GM21390 (cell line): ENCODE data around the gene STXBP5.
"Not testable (repeated sequence)": the region's sequence is repeated elsewhere in the genome, so short reads cannot be mapped to it uniquely, and the experiment has no call there.

ENCODE experiments used
- ATAC-seq: cut with Tn5 transposase; IDR thresholded peaks from one replicate; pipeline ENCODE4 v1.9.1; 2021; ENCODE audit not compliant: unreplicated experiment

STXBP5 gene

GRCh38 chr6:147244832-147245231, 40.6 kb downstream of the STXBP5 start:
- ATAC-seq: no peak

- no peak for ATAC-seq
These were observed 41.5 kb downstream of the STXBP5 start for GRCh38 chr6:147245693-147246092.

DNA sequence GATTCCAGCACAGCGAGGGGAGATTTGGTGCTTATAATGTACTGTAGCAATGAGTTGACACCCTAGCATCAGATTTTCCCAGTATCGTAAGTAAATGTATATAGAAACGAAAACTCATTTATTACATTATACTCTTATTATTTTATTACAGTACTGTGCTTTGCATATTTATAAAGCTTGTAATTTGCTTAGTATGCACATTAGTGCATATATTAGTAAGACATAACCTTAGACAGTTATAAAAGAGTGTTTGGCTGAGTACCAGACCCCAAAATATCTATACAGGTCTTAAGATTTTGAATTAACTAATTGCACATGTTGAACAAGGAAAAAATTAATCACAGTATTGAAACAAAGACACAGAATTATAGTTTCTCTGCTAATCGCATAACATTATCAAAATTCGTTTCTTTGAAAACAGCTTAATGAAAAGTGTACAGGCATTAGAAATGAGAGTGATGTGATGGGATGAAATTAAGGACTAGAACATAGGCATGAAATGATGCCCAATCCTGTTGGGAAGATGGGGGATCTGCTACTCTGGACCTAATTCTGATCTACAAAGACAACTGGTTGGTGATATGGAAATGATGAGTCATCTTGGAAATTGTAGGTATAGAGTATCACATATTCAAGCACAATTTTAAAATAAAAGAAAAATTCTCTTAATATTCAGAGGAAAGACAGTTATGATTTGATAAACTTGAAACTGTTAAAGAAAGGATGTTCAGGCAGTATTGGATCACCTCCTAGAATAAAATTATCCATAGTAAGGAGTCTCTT, 42.8 kb downstream of the STXBP5 start:
- no peak for ATAC-seq

- ATAC-seq: no peak
These were observed 44.6 kb downstream of the STXBP5 start for GRCh38 chr6:147248859-147249258.

GRCh38 chr6:147251072-147251471, 46.9 kb downstream of the STXBP5 start:
- no peak for ATAC-seq

DNA sequence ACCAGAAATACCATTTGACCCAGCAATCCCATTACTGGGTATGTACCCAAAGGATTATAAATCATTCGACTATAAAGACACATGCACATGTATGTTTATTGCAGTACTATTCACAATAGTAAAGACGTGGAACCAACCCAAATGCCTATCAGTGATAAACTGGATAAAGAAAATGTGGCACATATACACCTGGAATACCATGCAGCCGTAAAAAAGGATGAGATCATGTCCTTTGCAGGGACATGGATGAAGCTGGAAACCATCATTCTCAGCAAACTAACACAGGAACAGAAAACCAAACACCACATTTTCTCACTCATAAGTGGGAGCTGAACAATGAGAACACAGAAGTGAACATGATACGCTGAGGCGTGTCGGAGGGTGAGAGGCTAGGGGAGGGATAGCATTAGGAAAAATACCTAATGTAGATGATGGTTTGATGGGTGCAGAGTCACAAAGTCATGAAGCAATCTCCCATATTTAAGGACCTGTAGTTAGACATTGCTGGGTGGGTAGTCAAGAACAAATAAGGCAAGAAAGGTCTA, 50.8 kb downstream of the STXBP5 start:
- not testable (repeated sequence) for ATAC-seq

DNA sequence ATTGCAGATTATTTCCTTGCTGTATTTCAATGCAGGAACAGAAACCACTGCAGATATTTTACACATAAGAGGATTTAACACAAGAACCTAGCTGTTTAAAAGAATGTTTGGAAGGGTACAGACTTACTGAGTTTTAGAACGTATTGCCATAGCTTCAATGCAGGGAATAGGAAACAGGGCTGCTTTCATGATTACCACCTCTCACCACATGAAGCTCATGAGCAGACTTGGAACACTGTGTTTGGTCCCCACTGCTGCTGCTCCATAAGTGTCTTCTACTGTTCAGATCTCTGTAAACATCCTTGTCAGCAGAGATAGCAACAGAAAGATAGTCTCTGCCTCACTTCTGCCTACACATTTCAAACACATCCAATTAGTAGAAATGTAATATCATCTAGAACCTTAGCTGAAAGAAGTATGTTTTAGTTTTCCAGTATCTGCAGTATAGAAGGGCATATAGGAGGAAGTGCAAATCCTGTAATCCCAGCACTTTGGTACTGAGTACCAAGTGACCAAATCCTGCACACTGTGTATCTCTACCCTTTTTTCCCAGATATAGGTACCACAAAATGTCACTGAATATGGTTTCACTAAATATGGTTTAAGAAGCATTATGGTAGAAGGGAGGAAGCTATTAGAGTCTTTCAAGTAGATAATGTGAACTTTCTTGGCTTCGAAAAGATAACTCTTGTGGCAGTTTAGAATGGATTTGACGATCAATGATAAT, 51.9 kb downstream of the STXBP5 start:
- no peak for ATAC-seq

- no peak for ATAC-seq
These were observed 53.5 kb downstream of the STXBP5 start for GRCh38 chr6:147257760-147258159.

- ATAC-seq: no peak
These were observed 55.9 kb downstream of the STXBP5 start for GRCh38 chr6:147260091-147260490.

DNA sequence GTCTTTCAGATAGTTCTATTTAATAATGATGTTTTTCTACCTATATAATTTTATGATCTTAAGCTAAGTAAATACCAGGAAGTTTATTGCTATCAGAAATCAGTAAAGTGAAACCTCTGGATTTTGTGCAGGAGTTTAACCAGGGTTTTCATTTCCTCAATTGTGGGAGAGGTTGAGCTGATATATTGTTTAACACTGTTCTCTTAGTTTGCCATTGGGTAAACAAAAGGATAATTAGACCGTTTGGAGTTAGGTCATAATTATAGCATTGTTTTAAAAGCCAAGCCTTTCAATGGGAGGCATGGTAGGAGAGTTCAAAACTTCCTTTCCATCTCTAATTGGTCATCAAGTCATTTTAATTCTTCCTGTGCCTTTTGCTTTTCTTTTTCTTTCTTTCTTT, 58.7 kb downstream of the STXBP5 start:
- no peak for ATAC-seq

- no peak for ATAC-seq
These were observed 62.6 kb downstream of the STXBP5 start for GRCh38 chr6:147266821-147267220.

- no peak for ATAC-seq
These were observed 63.4 kb downstream of the STXBP5 start for GRCh38 chr6:147267658-147268057.

GRCh38 chr6:147268254-147268653, 64.0 kb downstream of the STXBP5 start:
- no peak for ATAC-seq

GRCh38 chr6:147274012-147274411, 69.8 kb downstream of the STXBP5 start:
- no peak for ATAC-seq

DNA sequence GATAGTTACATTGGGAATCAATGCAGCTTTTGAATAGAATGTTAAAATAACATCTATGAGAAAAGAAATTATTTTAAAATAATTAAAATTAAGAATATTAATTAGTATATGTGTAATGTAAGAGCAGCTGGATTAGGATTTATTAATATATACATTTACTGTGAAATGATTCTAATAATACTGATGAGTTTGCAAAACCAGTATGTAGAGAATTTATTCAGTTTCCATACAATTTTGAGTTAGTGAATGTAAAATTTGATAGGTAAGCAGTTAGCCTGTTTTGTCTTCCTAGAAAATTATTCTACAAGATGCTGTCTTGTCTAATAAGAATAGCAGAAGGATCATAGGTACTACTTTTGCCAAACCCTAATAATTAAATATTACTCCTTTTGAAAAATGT, 70.6 kb downstream of the STXBP5 start:
- no peak for ATAC-seq

- ATAC-seq: no peak
These were observed 74.7 kb downstream of the STXBP5 start for GRCh38 chr6:147278891-147279290.

DNA sequence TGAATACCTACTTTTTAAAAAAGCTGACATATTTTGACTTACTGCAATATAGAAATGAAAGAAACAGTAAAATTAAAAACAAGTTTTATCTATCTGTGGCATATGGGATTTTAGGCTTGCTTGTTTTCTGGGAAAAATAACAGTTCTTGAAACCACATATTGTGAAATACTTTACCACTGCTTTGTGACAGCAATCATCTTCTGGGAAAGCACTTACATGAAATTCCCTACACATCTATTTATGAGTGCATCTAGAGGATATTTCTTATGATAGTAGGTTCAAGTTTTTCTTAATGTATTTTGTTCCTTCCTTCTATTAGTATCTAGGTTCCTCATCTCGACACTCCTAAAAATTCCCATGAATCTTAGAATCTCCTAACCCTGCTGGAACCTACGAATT, 75.2 kb downstream of the STXBP5 start:
- ATAC-seq: no peak

DNA sequence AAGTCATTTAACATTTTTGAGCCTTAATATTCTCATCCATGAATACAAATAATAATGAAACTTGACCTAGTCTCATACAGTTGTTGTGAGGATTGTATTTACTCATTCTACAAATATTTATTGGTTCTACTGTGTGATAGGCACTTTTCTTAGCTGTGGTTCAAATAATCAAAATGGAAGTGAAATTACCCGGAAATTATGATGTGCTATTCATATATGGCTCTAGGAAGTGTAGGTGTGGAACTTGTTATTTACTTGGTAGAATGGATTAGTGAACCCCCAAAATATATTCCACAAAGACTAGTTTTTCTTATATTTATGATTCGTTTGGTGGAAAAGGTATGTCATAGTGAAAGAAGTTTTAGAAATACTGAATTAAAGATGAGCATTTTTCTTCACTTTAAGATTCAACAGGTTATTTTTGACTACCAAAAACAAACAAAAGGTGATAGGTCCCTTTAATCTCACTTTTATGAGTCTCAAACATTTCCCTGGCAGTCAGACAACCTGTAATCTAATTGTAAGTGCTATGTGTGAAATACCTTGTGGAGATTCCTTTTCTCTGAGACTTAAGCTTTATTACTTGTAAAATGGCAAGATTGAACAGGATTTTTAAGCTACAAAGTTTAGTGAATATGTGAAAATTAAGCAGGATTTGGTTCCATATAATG, 77.8 kb downstream of the STXBP5 start:
- no peak for ATAC-seq

GRCh38 chr6:147282566-147282959, 78.3 kb downstream of the STXBP5 start:
- no peak for ATAC-seq

GRCh38 chr6:147283460-147283859, 79.2 kb downstream of the STXBP5 start:
- ATAC-seq: no peak

GRCh38 chr6:147285087-147285855, 81.1 kb downstream of the STXBP5 start:
- peak; percentile 52 for ATAC-seq
